Measurements from ENCODE around the gene ZC3H8.

- TF ChIP-seq CTCF (IDR thresholded peaks at IDR 0.05; ENCODE audit: low read depth, low read length) (no peak), EZH2phosphoT487 (IDR thresholded peaks at IDR 0.05; ENCODE audit: low read depth) (no peak)
Observed at GRCh38 chr2:112181571-112182290, 73.1 kb downstream of the ZC3H8 start.

Data from OCI-LY3 (cell line).